Measurements from ENCODE around the gene ARNT2. TPM values are rescaled to one million over a fixed set of nuclear protein-coding genes. Genes with fewer than 3 reads are reported as not detected.

ARNT2 gene
- total RNA-seq, 1 donor from 2014 or later = 3.6 TPM

DNA sequence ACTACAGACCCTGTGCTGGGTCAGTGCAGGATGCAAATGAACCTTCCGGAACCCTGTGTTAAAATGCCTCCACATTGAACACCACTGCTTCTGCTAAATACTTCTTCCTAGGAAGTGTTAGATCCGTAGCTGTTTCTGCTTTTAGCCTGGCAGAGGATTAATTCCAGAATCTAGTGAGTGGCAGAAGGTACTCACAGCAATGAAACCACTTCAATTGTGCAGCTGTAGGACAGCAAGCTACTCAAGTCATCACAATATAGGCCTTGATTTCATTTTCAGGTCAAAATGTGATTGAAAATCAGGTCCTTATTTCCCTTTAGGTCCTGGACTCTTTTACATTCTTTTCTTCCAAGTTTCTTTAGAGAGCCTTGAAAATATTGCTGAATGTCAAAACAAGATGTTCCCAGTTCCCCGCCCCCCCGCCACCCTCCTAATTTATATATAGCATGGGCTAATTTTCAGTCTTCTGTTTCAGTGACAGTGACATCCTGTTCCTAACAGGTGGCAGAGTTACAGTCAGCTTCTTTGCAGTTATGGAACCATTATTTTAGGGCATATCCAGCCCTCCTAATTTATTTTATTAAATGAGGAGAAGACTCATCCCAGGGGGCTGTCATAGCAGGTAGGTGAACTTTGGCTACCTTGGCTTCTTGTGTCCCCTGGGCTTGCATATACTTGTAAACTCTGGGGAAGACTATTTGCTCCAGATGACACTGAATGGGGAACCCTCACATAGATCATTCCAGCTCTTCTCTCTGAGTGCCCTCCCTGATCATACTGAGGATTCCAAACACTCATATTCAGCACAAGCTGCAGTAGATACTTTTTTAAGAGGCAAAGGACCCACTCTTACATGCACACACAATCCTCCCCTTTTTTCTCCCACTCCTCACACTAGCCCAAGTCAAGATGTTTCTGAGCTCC, 28.0 kb upstream of the ARNT2 start:
- DNase-seq = no peak
- no peaks in the 10 kb centered on the region for H3K9me3 ChIP-seq (replicated peaks)
- peaks cover 13% of the 10 kb centered on the region for H3K27me3 ChIP-seq (ENCODE audit: low read depth)
- intact Hi-C loops (cut with micrococcal nuclease) = no loop called here
- H3K36me3 ChIP-seq = no peaks in the 10 kb centered on the region
- H3K4me3 ChIP-seq = no peak overlapping the region
- peak overlapping the region; percentile 52 for H3K27ac ChIP-seq (replicated peaks)
- H3K4me1 ChIP-seq = peaks cover 11% of the 10 kb centered on the region
- TF ChIP-seq, protein P1, sequence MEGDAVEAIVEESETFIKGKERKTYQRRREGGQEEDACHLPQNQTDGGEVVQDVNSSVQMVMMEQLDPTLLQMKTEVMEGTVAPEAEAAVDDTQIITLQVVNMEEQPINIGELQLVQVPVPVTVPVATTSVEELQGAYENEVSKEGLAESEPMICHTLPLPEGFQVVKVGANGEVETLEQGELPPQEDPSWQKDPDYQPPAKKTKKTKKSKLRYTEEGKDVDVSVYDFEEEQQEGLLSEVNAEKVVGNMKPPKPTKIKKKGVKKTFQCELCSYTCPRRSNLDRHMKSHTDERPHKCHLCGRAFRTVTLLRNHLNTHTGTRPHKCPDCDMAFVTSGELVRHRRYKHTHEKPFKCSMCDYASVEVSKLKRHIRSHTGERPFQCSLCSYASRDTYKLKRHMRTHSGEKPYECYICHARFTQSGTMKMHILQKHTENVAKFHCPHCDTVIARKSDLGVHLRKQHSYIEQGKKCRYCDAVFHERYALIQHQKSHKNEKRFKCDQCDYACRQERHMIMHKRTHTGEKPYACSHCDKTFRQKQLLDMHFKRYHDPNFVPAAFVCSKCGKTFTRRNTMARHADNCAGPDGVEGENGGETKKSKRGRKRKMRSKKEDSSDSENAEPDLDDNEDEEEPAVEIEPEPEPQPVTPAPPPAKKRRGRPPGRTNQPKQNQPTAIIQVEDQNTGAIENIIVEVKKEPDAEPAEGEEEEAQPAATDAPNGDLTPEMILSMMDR (IDR thresholded peaks at IDR 0.05; ENCODE audit: borderline replicate concordance) = no peak

DNA sequence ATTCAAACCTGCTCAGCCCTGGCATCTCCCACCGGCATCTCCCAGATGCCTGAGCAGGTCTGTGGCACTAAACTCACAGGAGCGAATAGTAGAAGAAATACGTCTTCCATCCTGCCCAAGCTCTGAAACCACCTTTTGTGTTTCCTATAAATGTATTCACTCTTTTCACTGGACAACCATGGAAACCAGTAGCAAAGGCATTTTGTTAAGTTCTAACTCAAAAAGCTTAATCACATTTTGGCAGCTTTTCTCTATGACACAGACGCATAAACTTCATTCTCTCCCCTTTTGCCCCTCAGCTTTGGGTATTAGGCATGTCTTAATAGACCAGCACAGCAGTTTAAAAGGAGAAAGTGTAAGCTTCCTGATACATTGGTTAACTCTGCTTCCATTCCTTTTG, 24.5 kb upstream of the ARNT2 start:
- Histone ChIP-seq H3K27me3 (ENCODE audit: low read depth) (peaks cover 15% of the 10 kb centered on the region), H3K36me3 (no peaks in the 10 kb centered on the region), H3K9me3 (replicated peaks) (no peaks in the 10 kb centered on the region), H3K4me1 (peaks cover 11% of the 10 kb centered on the region), H3K27ac (replicated peaks) (no peak overlapping the region), H3K4me3 (no peak overlapping the region)
- intact Hi-C loops (cut with micrococcal nuclease) = no loop called here
- TF ChIP-seq, protein P1 (IDR thresholded peaks at IDR 0.05; ENCODE audit: borderline replicate concordance) = no peak
- DNase-seq = no peak

DNA sequence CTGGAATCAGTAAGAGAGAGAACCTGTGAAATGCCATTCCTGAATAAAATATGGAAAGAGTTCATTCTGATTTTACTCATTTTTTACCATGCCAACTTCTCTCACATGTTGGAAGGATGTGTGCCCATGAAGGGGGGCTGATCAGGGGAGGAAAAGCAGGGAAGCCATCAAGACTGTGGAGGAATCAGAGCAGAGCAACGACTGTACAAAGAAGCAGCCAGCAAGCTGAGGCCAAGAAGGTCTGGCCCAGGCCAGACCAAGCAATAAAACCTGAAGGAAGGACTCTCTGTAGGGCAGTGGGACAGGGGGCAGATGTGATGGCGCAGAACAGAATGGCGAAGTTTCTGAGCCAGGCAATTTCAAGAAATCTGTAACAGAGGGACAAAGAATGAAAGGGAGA, 24.0 kb upstream of the ARNT2 start:
- peaks cover 15% of the 10 kb centered on the region for H3K27me3 ChIP-seq (ENCODE audit: low read depth)
- no peaks in the 10 kb centered on the region for H3K36me3 ChIP-seq
- intact Hi-C loops (cut with micrococcal nuclease) = no loop called here
- H3K4me3 ChIP-seq = no peak overlapping the region
- TF ChIP-seq, protein P1 (IDR thresholded peaks at IDR 0.05; ENCODE audit: borderline replicate concordance) = no peak
- DNase-seq = no peak
- H3K27ac ChIP-seq (replicated peaks) = no peak overlapping the region
- H3K4me1 ChIP-seq = peaks cover 11% of the 10 kb centered on the region
- H3K9me3 ChIP-seq (replicated peaks) = no peaks in the 10 kb centered on the region

DNA sequence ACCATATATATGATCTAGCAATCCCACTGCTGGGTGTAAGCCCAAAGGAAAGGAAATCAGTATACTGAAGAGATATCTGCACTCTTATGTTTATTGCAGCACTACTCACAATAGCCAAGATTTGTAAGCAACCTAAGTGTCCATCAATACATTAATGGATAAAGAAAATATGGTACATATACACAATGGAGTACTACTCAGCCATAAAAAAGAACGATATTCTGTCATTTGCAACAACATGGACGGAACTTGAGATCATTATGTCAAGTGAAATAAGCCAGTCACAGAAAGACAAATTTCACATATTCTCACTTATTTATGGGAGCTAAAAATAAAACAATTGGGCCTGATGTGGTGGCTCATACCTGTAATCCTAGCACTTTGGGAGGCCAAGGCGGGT, 21.9 kb upstream of the ARNT2 start:
- Histone ChIP-seq H3K36me3 (no peaks in the 10 kb centered on the region), H3K4me3 (no peak overlapping the region), H3K27me3 (ENCODE audit: low read depth) (peaks cover 15% of the 10 kb centered on the region), H3K4me1 (no peaks in the 10 kb centered on the region), H3K9me3 (replicated peaks) (no peaks in the 10 kb centered on the region), H3K27ac (replicated peaks) (no peak overlapping the region)
- no peak for DNase-seq
- TF ChIP-seq, protein P1 (IDR thresholded peaks at IDR 0.05; ENCODE audit: borderline replicate concordance) = no peak
- intact Hi-C loops (cut with micrococcal nuclease) = no loop called here

DNA sequence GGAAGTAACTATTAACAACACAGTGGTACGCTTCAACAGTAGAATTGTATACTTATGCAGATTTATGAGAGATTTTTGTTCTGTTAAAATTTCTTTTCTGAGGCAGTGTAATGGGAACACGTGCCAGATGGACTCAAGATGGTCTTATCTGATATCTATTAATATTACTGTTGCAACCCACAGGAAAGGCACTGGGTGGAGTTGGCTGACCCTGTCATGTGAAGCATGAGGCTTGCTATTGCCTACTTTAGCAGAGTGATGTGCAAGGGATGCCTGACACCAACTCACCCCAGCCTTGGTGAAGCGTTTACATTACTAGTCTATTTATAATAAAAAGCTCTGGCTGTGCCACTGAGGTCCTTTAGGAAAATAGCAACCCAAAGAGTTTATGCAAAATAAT, 19.8 kb upstream of the ARNT2 start:
- TF ChIP-seq, protein P1 (IDR thresholded peaks at IDR 0.05; ENCODE audit: borderline replicate concordance) = no peak
- H3K4me1 ChIP-seq = no peaks in the 10 kb centered on the region
- H3K27me3 ChIP-seq (ENCODE audit: low read depth) = peaks cover 10% of the 10 kb centered on the region
- H3K4me3 ChIP-seq = no peak overlapping the region
- H3K36me3 ChIP-seq = no peaks in the 10 kb centered on the region
- H3K9me3 ChIP-seq (replicated peaks) = no peaks in the 10 kb centered on the region
- H3K27ac ChIP-seq (replicated peaks) = no peak overlapping the region
- intact Hi-C loops (cut with micrococcal nuclease) = no loop called here
- DNase-seq = no peak

Measured in left ventricle myocardium inferior (tissue), 1 donor.